NCI-H1436 (cell line): Measurements from ENCODE around the gene KLF9.

ENCODE experiments used
- DNase-seq: peaks from one replicate; lab custom pipeline; 2025; lab: John Stamatoyannopoulos, UW

Gene KLF9

DNA sequence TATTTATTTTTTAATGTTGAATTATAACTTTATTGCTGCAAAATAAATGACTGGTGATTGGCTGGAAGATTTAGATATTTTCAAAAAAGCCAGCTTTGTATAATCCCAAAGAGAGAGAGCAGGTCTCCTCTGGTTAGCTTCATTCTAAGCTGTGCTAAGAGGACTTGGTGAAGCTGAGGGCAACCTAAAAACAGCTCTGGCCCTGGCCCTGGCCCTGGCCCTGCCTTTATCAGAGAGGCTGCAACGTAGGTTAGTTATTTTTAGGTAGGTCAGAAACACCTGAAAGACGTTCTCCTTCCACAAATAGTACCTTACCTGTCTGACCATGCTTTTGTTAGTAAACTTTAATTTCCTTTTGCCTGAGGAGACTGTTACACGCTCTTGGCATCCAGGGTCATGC, 58.7 kb downstream of the KLF9 start:
- no peak for DNase-seq

DNA sequence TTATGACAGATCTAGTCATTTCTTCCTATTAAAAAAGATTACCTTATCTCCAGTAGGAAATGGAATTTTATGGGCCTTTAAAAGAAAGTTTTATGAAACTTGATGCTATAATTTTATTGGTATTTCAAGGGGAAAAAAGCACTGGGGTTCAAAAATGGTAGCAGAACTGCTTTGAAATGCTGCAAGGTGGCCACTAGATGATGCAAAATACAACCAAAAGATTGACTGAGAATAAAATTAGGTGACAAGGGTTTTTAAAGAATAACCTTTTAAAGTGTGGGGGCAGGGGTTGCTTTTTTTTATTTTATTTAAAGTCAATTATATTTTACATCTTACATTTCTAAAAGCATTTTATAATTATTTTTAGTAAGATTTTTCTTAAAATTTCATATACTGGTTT, 61.7 kb downstream of the KLF9 start:
- DNase-seq, result no peak

DNA sequence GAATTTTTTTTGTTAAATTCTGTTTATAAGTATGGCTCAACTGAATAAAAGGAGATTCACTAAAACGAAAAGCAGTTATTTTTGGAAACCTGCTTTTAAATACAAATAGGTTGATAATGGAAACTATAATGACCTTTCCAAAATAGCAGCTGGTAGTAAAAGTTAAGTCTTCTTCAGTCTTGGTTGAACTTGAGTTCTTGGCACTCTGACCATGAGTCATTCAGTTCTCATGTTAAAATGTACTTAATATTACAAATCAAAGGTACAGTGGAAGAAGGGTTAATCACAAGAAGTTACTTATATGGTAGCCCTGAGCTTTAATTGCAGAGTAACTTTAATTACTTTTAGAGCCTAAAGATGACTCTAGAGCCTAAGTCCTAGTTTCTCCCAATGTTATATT, 62.1 kb downstream of the KLF9 start:
- DNase-seq, result no peak

DNA sequence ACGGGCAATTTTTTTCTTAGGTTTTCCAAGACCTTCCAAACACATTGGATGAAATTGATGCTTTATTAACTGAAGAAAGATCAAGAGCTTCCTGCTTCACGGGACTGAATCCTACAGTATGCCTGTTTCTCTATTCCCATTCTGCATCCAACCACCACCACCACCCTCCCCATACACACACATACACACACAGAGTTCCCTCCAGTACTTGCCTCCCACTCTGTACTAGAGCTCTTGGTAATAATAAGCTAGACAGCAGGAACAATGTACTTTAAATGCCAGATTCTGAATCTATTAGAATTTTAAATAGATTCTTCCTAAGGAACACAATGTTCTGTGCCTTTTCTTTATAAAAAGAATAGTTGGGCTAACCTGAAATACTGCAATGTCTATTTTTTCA, 67.4 kb downstream of the KLF9 start:
- no peak for DNase-seq

DNA sequence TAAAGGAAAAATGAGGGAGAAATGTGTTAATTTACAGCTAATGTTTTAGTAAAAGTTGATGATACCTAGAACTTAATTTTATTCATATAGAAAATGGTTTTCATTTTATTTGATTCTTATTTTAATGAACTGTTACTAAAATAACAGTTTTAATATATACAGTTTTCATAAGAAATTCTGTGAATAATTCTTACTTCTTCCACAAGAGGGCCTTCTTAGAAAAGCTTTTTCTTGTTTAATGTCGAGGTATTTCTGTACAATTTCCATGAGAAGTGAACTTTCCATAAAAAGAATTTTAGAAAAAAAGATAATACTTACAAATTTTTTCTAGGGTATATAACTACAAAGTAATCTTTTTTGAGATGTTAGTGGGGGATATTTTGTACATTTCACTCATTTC, 73.9 kb downstream of the KLF9 start:
- DNase-seq, result no peak
